ENCODE measurements around the gene MGAT4B.
A peak's percentile ranks its signal among the peaks of the same experiment; 100 is the strongest.

The MGAT4B gene

DNA sequence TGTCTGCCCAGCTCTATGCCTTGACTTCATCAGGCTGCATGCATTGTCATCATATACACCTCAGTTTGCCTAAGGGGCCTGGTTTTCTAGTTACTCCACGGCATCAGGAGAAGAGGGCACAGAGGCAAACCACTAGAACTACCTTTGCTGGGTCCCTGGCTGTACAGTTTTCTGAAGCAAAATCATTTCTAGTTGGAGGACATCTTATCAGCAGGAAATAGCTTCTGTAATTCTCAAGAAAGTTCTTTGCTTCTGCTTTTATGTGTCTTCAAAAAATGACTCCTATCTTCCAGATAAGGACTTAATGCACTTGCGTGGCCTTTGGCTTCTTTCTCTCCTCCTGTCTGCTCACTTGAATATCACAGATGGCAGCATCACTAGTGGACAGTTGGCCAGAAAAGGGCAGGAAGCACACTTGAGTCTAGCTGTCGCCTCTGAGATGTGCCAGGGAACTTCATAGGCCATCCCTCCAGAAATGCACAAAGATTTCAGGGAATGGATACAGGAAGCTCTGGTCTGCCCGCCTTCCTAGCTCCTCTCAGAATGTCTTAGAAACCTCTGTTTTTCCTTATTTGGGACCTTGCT, 35.3 kb downstream of the MGAT4B start:
- no peak for DNase-seq (ENCODE audit: low read depth in 2 of 2)

- DNase-seq (ENCODE audit: low read depth in 2 of 2) = no peak
Measured at GRCh38 chr5:179769796-179770195, 36.9 kb downstream of the MGAT4B start.

GRCh38 chr5:179769271-179769670, 37.4 kb downstream of the MGAT4B start:
- no peak for DNase-seq (ENCODE audit: low read depth in 2 of 2)

- DNase-seq (ENCODE audit: low read depth in 2 of 2) = no peak
Measured at GRCh38 chr5:179768326-179769085, 38.2 kb downstream of the MGAT4B start.

DNA sequence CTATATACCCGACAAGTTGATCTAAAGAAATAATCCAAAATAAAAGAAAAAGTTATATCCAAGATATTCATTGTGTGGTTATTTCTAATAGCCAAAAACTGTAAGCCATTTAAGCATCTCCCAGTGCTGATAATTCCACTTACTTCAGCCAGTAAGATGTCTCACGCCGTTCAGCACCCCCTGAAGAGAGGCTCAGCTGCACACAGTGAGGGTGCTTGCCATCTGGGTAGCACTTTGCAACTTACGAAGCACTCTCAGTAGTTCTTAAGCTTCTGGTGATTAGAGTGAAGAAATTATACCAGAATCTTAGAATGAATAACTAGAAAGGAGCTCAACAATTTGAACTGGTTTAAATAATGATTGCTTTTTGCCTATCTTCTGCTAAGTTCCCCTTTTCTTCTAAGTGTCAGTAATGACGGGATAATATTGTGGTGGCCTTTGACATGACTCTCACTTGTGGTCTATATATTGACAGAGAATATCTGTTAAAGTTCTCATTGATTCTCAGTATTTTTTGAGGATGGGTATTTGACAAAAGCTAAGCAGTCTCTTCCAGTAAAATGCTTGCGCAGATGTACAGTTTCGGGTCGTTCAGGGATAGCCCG, 39.1 kb downstream of the MGAT4B start:
- DNase-seq (ENCODE audit: low read depth in 2 of 2) = no peak

DNA sequence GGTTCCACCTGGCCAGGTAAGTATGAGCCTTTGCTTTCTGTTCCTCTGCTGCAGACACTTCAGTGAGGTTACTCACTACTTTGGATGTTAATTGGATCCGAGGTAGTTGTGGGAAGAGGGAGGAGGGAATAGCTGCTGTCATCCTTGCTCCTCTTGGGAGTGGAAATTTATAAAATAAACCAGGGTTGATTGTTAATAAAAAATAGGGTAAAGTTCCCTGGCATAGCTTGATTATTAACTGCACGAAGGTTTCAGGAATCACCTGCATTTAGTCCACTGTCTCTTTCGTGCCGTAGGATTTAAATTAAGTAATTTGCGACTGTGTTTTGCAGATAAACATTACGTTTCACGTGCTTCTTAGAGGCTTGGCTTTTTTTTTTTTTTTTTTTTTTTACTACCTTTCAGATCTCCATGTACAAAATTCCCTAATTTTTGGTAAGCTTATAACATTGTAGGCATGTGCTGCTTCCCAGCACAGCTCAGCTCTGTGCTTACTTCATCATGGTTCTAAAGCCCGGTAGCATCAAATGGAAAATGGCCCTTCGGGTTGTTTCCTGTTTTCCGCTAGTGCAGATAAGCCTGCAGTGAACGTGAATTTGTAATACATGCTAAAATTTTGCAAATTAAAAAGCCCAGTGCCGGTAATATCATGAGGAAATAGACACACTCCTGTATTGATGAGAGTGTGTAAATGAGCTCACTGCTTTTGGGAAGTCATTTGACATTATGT, 39.8 kb downstream of the MGAT4B start:
- DNase-seq (ENCODE audit: low read depth in 2 of 2) = no peak

GRCh38 chr5:179766021-179766725, 40.5 kb downstream of the MGAT4B start:
- no peak for DNase-seq (ENCODE audit: low read depth in 2 of 2)

DNA sequence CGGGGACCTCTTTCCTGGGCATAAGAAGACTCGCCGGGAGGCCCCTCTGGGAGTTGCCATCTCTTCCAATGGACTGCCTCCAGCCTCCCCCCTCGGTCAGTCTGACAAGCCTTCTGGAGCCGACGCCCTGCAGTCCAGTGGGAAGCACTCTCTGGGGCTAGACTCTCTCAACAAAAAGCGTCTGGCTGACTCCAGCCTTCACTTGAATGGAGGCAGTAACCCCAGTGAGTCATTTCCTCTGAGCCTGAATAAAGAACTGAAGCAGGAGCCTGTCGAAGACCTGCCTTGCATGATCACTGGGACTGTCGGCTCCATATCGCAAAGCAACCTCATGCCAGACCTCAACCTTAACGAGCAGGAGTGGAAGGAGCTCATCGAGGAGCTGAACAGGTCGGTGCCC, 41.3 kb downstream of the MGAT4B start:
- no peak for DNase-seq (ENCODE audit: low read depth in 2 of 2)

DNA sequence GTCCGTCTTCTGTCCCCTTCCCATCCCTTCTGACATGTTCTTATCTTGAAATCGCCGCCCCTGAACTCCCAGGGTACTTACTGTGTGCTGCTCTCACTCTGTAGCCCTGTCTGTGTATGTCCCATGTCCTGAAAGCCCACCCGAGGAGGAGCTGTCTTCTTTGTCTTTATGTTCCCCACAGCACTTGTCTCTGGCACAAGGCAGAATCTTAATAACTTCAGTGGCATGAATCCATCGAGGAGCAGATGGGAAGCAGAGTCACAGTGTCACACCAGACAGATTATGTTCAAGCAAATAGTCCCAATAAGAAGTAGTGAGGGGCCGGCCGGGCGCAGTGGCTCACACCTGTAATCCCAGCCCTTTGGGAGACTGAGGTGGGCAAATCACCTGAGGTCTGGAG, 42.6 kb downstream of the MGAT4B start:
- no peak for DNase-seq (ENCODE audit: low read depth in 2 of 2)

GRCh38 chr5:179763215-179763945, 43.3 kb downstream of the MGAT4B start:
- DNase-seq (ENCODE audit: low read depth in 2 of 2) = peak; percentile 10 to 34

- no peak for DNase-seq (ENCODE audit: low read depth in 2 of 2)
Measured at GRCh38 chr5:179762781-179763176, 43.9 kb downstream of the MGAT4B start.

DNA sequence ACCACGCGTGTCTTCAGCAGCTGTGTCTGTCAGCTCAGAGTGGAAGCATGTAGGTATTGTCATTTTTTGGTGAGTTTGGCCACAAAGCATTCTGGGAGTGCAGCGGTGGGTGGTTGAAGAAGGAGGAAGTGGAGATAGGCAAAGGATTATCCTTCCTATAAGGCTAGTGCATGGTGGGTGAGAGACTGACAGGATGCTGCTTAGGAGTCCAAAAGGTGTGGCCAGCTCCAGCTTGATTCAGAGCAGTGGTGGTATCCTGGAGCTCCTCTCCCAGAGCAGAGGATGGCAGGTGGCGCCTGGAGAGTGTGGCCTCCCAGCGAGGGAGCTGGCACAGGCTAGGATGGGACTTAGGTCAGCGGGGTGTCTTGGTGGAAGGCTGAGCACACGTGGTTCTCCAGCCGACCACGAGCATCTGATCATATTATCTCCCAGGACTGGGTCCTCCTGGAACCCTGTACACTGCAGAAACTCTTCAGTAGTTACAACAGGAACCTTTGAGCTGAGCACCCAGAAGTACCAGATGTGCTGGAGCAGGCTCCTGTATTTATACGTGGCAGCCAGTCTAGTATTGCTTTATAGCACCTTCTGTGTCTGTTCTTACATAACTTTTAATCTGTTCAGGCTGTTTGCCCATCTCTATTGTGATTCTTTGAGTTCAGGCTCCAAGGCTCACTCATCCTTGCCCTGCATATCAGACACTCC, 44.4 kb downstream of the MGAT4B start:
- DNase-seq (ENCODE audit: low read depth in 2 of 2) = no peak

- DNase-seq (ENCODE audit: low read depth in 2 of 2) = peak; percentile 27 to 28
Measured at GRCh38 chr5:179759581-179760551, 46.8 kb downstream of the MGAT4B start.

- DNase-seq (ENCODE audit: low read depth in 2 of 2) = no peak
Measured at GRCh38 chr5:179758955-179759354, 47.7 kb downstream of the MGAT4B start.

DNA sequence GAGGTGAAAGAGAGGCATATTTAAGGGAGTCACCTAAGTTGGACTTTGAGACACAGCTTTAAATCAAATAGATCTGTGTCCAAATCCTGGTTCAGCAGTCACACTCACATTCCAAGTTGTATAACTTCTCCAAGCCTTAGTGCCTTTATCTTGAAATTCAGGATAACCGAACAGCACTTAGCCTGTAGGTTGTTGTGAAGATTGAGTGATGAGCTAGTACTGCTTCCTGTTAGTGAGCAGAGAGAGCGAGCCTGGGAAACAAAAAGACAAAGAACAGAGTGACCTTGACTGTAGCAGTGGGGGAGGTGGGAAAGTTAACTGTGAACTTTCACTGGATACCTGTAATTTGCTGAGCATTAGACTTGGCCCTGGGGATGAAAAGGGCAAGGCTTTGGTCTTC, 51.6 kb downstream of the MGAT4B start:
- DNase-seq (ENCODE audit: low read depth in 2 of 2) = no peak

DNA sequence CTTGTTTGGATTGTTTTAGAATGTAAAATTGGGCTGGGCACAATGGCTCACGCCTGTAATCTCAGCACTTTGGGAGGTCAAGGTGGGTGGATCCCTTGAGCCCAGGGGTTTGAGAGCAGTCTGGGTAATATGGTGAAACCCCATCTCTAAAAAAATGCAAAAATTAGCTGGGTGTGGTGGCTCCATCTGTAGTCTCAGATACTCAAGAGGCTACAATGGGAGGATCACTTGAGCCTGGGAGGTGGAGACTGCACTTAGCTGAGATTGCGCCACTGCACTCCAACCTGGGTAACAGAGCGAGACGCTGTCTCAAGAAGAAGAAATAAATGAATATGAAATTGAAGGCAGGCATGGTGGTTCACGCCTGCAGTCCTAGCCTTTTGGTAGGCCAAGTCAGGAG, 52.7 kb downstream of the MGAT4B start:
- no peak for DNase-seq (ENCODE audit: low read depth in 2 of 2)

DNA sequence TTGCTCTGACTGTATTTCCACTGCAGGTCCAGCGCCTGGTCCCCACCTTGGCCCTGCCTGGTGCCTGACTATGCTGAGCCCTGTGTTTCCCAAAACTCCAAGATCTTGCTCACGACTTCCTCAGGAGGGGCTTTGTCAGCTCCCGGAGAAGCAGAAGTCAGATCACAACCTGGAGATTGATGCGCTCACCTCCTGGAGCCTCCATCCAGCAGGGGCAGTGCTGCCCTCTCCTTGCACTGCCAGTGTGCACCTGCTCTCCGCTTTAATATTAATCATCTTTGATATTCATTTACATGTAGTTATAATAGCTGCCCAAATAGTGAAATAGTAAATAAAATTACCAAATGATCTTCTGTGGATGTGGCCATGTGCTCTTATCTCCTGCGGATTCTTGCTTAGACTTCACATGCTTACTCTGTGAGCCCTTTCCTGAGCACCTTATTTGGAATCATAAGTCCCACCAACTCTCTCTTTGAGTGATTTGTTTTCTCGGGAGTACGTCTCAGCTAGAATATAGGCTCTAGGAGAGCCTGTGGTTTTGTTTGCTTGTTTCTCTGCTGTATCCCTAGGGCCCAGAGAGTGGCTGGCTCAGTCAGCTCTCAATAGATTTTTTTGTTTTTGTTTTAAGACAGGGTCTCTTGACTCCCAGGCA, 56.7 kb downstream of the MGAT4B start:
- no peak for DNase-seq (ENCODE audit: low read depth in 2 of 2)

DNA sequence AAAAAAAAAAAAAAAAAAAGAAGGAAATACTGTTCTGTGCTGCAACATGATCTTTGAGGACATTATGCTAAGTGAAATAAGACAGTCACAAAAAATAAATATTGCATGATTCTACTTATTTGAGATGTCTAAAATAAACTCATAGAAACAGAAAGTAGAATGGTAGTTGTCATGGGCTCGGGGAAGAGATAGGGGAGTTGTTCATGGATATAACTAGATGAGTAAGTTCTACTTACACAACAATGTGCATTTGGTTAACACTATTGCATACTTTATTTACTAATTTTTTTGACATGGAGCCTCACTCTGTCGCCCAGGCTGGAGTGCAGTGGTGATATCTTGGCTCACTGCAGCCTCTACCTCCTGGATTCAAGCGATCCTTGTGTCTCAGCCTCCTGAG, 58.9 kb downstream of the MGAT4B start:
- no peak for DNase-seq (ENCODE audit: low read depth in 2 of 2)
